IPS-18a (cell line): ENCODE data around the gene TMEM115.
A peak's percentile ranks its signal among the peaks of the same experiment; 100 is the strongest.

ENCODE experiments used
- H3K27ac ChIP-seq: one replicate; pipeline ENCODE4 v1.5.1; 2013; ENCODE audit warnings: low read length
- H3K27me3 ChIP-seq: one replicate; pipeline ENCODE4 v1.6.1; 2013; ENCODE audit warnings: mild to moderate bottlenecking, low read length; ENCODE audit not compliant: control insufficient read depth, insufficient read depth
- H3K36me3 ChIP-seq: one replicate; pipeline ENCODE4 v1.6.1; 2013; ENCODE audit warnings: low read depth, low read length; ENCODE audit not compliant: control insufficient read depth
- H3K4me1 ChIP-seq: one replicate; pipeline ENCODE4 v1.6.1; 2013; ENCODE audit warnings: low read depth, low read length; ENCODE audit not compliant: control insufficient read depth
- H3K4me3 ChIP-seq: one replicate; pipeline ENCODE4 v1.5.1; 2013; ENCODE audit warnings: low read length
- H3K9ac ChIP-seq: one replicate; pipeline ENCODE4 v1.6.1; 2013; ENCODE audit warnings: mild to moderate bottlenecking, low read length, moderate library complexity
- H3K9me3 ChIP-seq: one replicate; pipeline ENCODE4 v1.6.1; 2013; ENCODE audit warnings: low read depth, low read length; ENCODE audit not compliant: control insufficient read depth

TMEM115 gene

DNA sequence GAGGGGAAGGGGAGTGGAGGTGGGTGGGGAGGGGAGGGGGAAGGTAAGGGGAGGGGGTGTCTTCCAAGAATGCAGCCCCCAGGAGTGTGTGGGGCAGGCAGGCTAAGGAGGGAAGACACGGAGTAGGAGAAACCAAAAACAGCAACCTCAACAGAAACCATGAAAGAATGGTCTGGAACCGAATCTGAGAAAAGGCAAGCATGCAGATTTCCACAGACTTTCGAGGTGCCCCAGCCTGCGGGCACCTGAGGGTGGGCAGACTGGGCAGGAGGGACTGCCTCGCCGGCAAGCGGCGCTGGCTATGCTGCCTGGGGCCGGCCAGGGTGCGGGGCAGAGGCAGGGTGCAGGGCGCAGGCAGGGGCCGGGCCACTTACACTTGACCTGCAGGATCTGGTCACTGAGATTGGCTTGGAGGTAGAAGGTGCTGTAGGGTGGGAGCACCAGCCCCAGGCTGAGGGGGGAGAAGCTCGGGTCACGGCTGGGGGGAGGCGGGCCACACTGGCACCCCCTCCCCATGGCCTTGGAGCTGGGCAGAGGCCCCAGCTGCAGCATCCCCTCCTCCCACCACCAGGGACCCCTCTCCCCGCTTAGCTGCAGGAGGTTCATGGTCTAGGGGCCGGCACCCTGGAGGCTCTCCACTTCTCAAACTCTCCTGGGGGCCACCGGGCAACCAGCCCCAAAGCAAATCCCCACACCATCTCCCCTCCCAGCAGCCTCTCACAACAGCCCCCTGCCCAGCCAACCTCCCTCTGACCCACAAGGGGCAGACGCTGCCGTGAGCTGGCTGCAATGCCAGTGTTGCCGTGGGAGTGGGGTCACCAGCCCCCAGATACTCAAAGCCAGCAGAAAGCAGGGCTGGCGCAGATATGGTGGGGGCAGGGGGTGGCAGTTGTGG lies 15.3 kb upstream of the TMEM115 start:
- Histone ChIP-seq H3K4me3 (no peak overlapping the region), H3K4me1 (peaks cover 14% of the 10 kb centered on the region), H3K9me3 (no peaks in the 10 kb centered on the region), H3K9ac (no peak overlapping the region), H3K27ac (no peak overlapping the region), H3K36me3 (no peaks in the 10 kb centered on the region), H3K27me3 (no peaks in the 10 kb centered on the region)

DNA sequence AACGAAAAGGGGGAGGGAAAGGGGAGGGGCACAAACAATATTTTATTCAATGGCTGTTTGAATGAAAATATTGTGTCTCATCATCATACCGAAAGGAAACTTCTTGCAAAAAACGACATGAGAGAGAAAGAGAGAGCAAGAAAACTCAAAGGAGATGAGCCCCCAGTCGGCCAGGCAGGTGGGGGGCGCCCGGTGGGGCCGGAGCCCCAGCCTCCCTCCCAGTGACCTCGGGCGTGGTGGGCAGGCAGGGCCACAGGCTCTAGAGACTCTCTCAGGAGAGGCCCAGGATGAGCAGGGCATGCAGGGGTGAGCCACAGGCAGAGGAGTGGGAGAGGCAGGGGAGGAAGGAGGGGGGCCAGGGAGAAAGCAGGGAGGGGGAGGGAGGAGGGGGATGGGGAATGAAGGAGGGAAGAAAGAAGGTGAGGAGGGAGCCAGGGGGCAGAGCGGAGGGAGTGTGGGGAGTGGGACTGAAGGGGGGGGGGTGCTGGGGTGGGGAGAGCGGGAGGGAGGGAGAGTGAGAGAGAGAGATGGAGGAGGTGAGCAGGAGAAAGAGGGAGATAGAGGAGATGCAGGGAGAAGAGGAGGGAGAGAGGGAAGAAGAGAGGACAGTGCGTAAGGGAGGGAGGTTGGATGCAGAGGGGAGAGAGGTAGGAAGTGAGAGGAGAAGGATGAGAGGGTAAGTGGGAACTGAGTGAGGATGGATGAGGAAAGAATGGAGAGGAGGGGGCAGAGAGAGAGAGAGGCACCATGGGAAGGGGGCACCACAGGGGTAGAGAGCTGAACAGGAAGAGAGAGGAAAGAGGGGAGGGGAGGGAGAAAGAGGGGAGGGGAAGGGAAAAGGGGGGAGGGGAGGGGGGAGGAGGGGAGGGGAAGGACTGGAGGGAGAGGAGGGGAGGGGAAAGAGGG lies 14.1 kb upstream of the TMEM115 start:
- H3K27me3 ChIP-seq = no peaks in the 10 kb centered on the region
- no peak overlapping the region for H3K9ac ChIP-seq
- H3K36me3 ChIP-seq = no peaks in the 10 kb centered on the region
- no peak overlapping the region for H3K27ac ChIP-seq
- H3K9me3 ChIP-seq = no peaks in the 10 kb centered on the region
- H3K4me1 ChIP-seq = peaks cover 14% of the 10 kb centered on the region
- no peak overlapping the region for H3K4me3 ChIP-seq

- Histone ChIP-seq H3K4me3 (no peak overlapping the region), H3K9ac (no peak overlapping the region), H3K36me3 (no peaks in the 10 kb centered on the region), H3K27me3 (no peaks in the 10 kb centered on the region), H3K27ac (no peak overlapping the region), H3K4me1 (peaks cover 14% of the 10 kb centered on the region), H3K9me3 (no peaks in the 10 kb centered on the region)
These were observed 13.0 kb upstream of the TMEM115 start for GRCh38 chr3:50372349-50372748.

GRCh38 chr3:50371133-50371685 lies 11.9 kb upstream of the TMEM115 start:
- Histone ChIP-seq H3K4me1 (peaks cover 14% of the 10 kb centered on the region), H3K27ac (no peak overlapping the region), H3K27me3 (peaks cover 2% of the 10 kb centered on the region), H3K9me3 (no peaks in the 10 kb centered on the region), H3K36me3 (no peaks in the 10 kb centered on the region), H3K4me3 (no peak overlapping the region), H3K9ac (no peak overlapping the region)

DNA sequence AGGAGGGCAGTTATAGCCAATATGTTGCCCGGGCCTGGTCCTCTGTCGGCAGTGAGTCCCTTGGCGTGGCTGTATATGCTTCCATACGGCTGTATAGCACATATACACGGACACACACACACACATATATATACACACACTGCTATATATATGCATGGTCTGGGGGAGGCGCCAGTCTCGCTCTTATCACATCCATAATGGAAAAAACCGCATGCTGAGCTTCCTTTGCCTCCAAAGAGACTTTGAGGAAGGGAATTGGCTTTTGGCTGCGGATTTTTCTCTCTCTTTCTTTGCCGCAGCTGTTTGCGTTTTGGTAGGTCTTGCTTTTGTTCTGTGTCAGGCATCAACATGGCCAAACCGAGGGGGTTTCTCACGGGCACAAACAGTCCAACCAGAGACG lies 11.3 kb upstream of the TMEM115 start:
- Histone ChIP-seq H3K36me3 (no peaks in the 10 kb centered on the region), H3K9ac (no peak overlapping the region), H3K9me3 (no peaks in the 10 kb centered on the region), H3K27me3 (peaks cover 8% of the 10 kb centered on the region), H3K27ac (no peak overlapping the region), H3K4me3 (no peak overlapping the region), H3K4me1 (peaks cover 17% of the 10 kb centered on the region)

- Histone ChIP-seq H3K9me3 (no peaks in the 10 kb centered on the region), H3K27me3 (peaks cover 12% of the 10 kb centered on the region), H3K36me3 (no peaks in the 10 kb centered on the region), H3K4me1 (peaks cover 14% of the 10 kb centered on the region), H3K9ac (no peak overlapping the region), H3K4me3 (no peak overlapping the region), H3K27ac (no peak overlapping the region)
These were observed 9.8 kb upstream of the TMEM115 start for GRCh38 chr3:50369012-50369670.

DNA sequence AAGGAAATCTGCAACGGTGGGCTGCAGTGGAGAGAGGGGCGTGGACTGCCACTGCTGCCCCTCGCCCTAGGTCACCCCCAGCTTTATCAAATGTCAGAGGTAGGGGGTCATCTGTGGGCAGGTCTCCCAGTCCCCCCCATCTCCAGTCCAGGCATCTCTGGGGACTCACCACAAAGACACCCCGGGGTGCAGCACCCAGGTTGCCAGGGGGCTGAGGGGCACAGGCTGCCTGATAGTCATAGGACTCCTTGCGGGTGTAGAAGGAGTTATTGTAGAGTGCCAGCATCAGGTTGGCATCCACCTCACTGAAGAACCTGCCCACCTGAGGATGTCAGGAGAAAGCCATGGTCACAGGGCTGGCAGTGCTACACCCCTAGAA lies 6.5 kb upstream of the TMEM115 start:
- peaks cover 20% of the 10 kb centered on the region for H3K27me3 ChIP-seq
- peak overlapping the region; percentile 65 for H3K4me3 ChIP-seq
- no peak overlapping the region for H3K27ac ChIP-seq

GRCh38 chr3:50365080-50365841 lies 5.9 kb upstream of the TMEM115 start:
- no peaks in the 10 kb centered on the region for H3K9me3 ChIP-seq
- H3K9ac ChIP-seq = peak overlapping the region; percentile 23
- H3K4me1 ChIP-seq = peaks cover 5% of the 10 kb centered on the region
- peak overlapping the region; percentile 65 for H3K4me3 ChIP-seq
- no peaks in the 10 kb centered on the region for H3K36me3 ChIP-seq
- H3K27me3 ChIP-seq = peaks cover 20% of the 10 kb centered on the region
- H3K27ac ChIP-seq = no peak overlapping the region

More for the DNA sequence above, 6.5 kb upstream of the TMEM115 start:
- Histone ChIP-seq H3K36me3 (no peaks in the 10 kb centered on the region), H3K9ac (no peak overlapping the region), H3K9me3 (no peaks in the 10 kb centered on the region), H3K4me1 (peaks cover 5% of the 10 kb centered on the region)

- Histone ChIP-seq H3K9me3 (no peaks in the 10 kb centered on the region), H3K36me3 (no peaks in the 10 kb centered on the region), H3K27ac (no peak overlapping the region), H3K27me3 (peaks cover 20% of the 10 kb centered on the region), H3K4me3 (peak overlapping the region; percentile 56), H3K9ac (peak overlapping the region; percentile 23), H3K4me1 (peaks cover 5% of the 10 kb centered on the region)
These were observed 5.3 kb upstream of the TMEM115 start for GRCh38 chr3:50364573-50365079.

- no peaks in the 10 kb centered on the region for H3K9me3 ChIP-seq
- peak overlapping the region; percentile 89 for H3K4me3 ChIP-seq
- no peak overlapping the region for H3K27ac ChIP-seq
- peaks cover 3% of the 10 kb centered on the region for H3K4me1 ChIP-seq
- H3K9ac ChIP-seq = no peak overlapping the region
- H3K27me3 ChIP-seq = peaks cover 11% of the 10 kb centered on the region
- peaks cover 8% of the 10 kb centered on the region for H3K36me3 ChIP-seq
These were observed 414 bp upstream of the TMEM115 start for GRCh38 chr3:50359760-50360110.
